ENCODE data around the gene AAMP. TPM values are rescaled to one million over a fixed set of nuclear protein-coding genes. Genes with fewer than 3 reads are reported as not detected.

Gene AAMP
- total and polyA plus RNA-seq, 2 donors (not counting 3 experiments of a cell fraction or from before 2014, with no cell fraction given) = 69.3 to 84.4 TPM

GRCh38 chr2:218265626-218266025 lies 4.3 kb downstream of the AAMP start:
- Histone ChIP-seq H3K79me2 (ENCODE audit: control insufficient read depth, insufficient read depth, low read length) (peaks cover 7% of the 10 kb centered on the region), H3K4me3 (replicated peaks in 1 of 3; ENCODE audit: insufficient read depth in 1 of 3, low read depth in 1 of 3, low read length in 3 of 3) (no peak overlapping the region), H2AFZ (ENCODE audit: low read depth, low read length) (no peak overlapping the region), H3K4me1 (ENCODE audit: control insufficient read depth, extremely low read depth, insufficient read depth, low read length) (peaks cover 5% of the 10 kb centered on the region), H3K4me2 (ENCODE audit: insufficient read depth, low read length) (no peak overlapping the region), H3K27me3 (ENCODE audit: control insufficient read depth in 2 of 2, insufficient read depth in 2 of 2, low read length in 2 of 2) (no peaks in the 10 kb centered on the region), H3K9me3 (replicated peaks; ENCODE audit: control insufficient read depth, insufficient read depth, low read length) (no peaks in the 10 kb centered on the region), H3K36me3 (ENCODE audit: control insufficient read depth in 2 of 2, extremely low read depth in 1 of 2, insufficient read depth in 2 of 2, low read length in 2 of 2) (peaks cover 0 to 37% of the 10 kb centered on the region in 2 experiments), H4K20me1 (replicated peaks; ENCODE audit: control insufficient read depth, extremely low read depth, insufficient read depth, low read length) (no peaks in the 10 kb centered on the region), H3K27ac (ENCODE audit: insufficient read depth, low read depth, low read length) (no peak overlapping the region), H3K9me1 (replicated peaks; ENCODE audit: control insufficient read depth, extremely low read depth, insufficient read depth, low read length) (no peaks in the 10 kb centered on the region), H3K9ac (replicated peaks; ENCODE audit: extremely low read depth, insufficient read depth, low read length) (no peak overlapping the region)
- POLR2A ChIA-PET = no interaction called here
- no peak for TF ChIP-seq GATA2 (IDR thresholded peaks at IDR 0.05; ENCODE audit: insufficient read depth, insufficient read length, low read depth, low read length)
- TF ChIP-seq POLR2AphosphoS5 (IDR thresholded peaks at IDR 0.05; ENCODE audit: insufficient read depth, low read depth, low read length) = no peak
- TF ChIP-seq POLR2A (IDR thresholded peaks at IDR 0.05; ENCODE audit: low read depth, low read length) = no peak
- TF ChIP-seq CTCF (IDR thresholded peaks at IDR 0.05; ENCODE audit: extremely low read depth in 1 of 2, insufficient read depth in 1 of 2, low read depth in 1 of 2, low read length in 2 of 2) = no peak
- TF ChIP-seq MAX (IDR thresholded peaks at IDR 0.05; ENCODE audit: insufficient read depth, insufficient read length) = no peak
- no peak for TF ChIP-seq FOS (IDR thresholded peaks at IDR 0.05; ENCODE audit: borderline replicate concordance, insufficient read depth, low read length)
- no peak for TF ChIP-seq JUN (IDR thresholded peaks at IDR 0.05; ENCODE audit: borderline replicate concordance, insufficient read depth, insufficient read length, low read depth)
- TF ChIP-seq MYC (IDR thresholded peaks at IDR 0.05; ENCODE audit: low read depth, low read length) = no peak
- no peak for TF ChIP-seq EZH2 (IDR thresholded peaks at IDR 0.05; ENCODE audit: borderline replicate concordance, low read depth, low read length, severe bottlenecking)
- BruUV-seq (replicated peaks) = no TSS peak
- no peak for FAIRE-seq
- intact Hi-C loops (cut with micrococcal nuclease) = no loop called here
- dilution Hi-C loops (cut with MboI; ENCODE audit: extremely low pct_ligation_motif_present, low sequenced_read_pairs) = no loop called here
- no peak for DNase-seq (ENCODE audit: low read depth, low spot score)
- CTCF ChIA-PET = interaction anchor here (1.6 kb wide), 1 partner anchor 9 kb away, joined by 7 read pairs; no protein-coding TSS in a partner anchor

Data from endothelial cell of umbilical vein (primary cell).